NCI-H1092 (cell line): ENCODE data around the gene MSL3B.
"Not testable (repeated sequence)": the region's sequence is repeated elsewhere in the genome, so short reads cannot be mapped to it uniquely, and the experiment has no call there.

Source experiments
- DNase-seq: peaks from one replicate; lab custom pipeline; 2025; lab: John Stamatoyannopoulos, UW

The MSL3B gene

GRCh38 chr2:233867993-233868532, at the start of gene MSL3B:
Gene MSL3B (minus strand): TSS chr2:233868386.
- no peak for DNase-seq

GRCh38 chr2:233917116-233917515, 48.9 kb upstream of the MSL3B start, which contains the start of gene TRPM8:
Gene TRPM8 (plus strand): TSS chr2:233917373. CDS start chr2:233926538, 9,165 bp downstream.
- no peak for DNase-seq

GRCh38 chr2:233915128-233915527, 46.9 kb upstream of the MSL3B start:
- no peak for DNase-seq

- DNase-seq, result no peak
These were observed 44.7 kb upstream of the MSL3B start for GRCh38 chr2:233912691-233913423.

GRCh38 chr2:233907627-233908026, 39.4 kb upstream of the MSL3B start:
- DNase-seq, result no peak

GRCh38 chr2:233905945-233906344, 37.8 kb upstream of the MSL3B start:
- DNase-seq, result no peak

- DNase-seq, result no peak
These were observed 33.7 kb upstream of the MSL3B start for GRCh38 chr2:233901884-233902283.

GRCh38 chr2:233901367-233901766, 33.2 kb upstream of the MSL3B start:
- DNase-seq, result no peak

GRCh38 chr2:233896253-233896652, 28.1 kb upstream of the MSL3B start:
- DNase-seq, result not testable (repeated sequence)

GRCh38 chr2:233892793-233893192, 24.6 kb upstream of the MSL3B start:
- DNase-seq, result no peak

- no peak for DNase-seq
These were observed 14.2 kb upstream of the MSL3B start for GRCh38 chr2:233882353-233882752.

GRCh38 chr2:233872125-233872524, 3.9 kb upstream of the MSL3B start:
- not testable (repeated sequence) for DNase-seq

- DNase-seq, result no peak
These were observed 3.2 kb upstream of the MSL3B start for GRCh38 chr2:233871432-233871831.

GRCh38 chr2:233866479-233866878, 1.7 kb downstream of the MSL3B start:
- DNase-seq, result no peak

- no peak for DNase-seq
These were observed 2.3 kb downstream of the MSL3B start for GRCh38 chr2:233865838-233866237.

- DNase-seq, result no peak
These were observed 5.9 kb downstream of the MSL3B start for GRCh38 chr2:233862261-233862768.

GRCh38 chr2:233858331-233858730, 9.9 kb downstream of the MSL3B start:
- no peak for DNase-seq

- DNase-seq, result no peak
These were observed 10.6 kb downstream of the MSL3B start for GRCh38 chr2:233857511-233858141.

- DNase-seq, result no peak
These were observed 12.0 kb downstream of the MSL3B start for GRCh38 chr2:233856184-233856583.

GRCh38 chr2:233855345-233855744, 12.8 kb downstream of the MSL3B start:
- no peak for DNase-seq

- DNase-seq, result peak; percentile 94
These were observed 13.8 kb downstream of the MSL3B start, which contains the start of gene HJURP for GRCh38 chr2:233854241-233854981. Gene HJURP (minus strand): TSS chr2:233854535. CDS start chr2:233854500, 35 bp downstream.

GRCh38 chr2:233853883-233854240, 14.3 kb downstream of the MSL3B start:
- DNase-seq, result no peak
